ENCODE results near the gene ALDH9A1.
"Not testable (repeated sequence)": the region's sequence is repeated elsewhere in the genome, so short reads cannot be mapped to it uniquely, and the experiment has no call there.

ALDH9A1 gene

GRCh38 chr1:165686971-165687433 is 11.4 kb downstream of the ALDH9A1 start:
- no peak for DNase-seq (ENCODE audit: low read depth in 2 of 2)

- DNase-seq (ENCODE audit: low read depth in 2 of 2): no peak
Observed at GRCh38 chr1:165686121-165686970, 12.0 kb downstream of the ALDH9A1 start.

GRCh38 chr1:165683848-165684485 is 14.4 kb downstream of the ALDH9A1 start:
- DNase-seq (ENCODE audit: low read depth in 2 of 2): no peak

GRCh38 chr1:165680773-165681172 is 17.6 kb downstream of the ALDH9A1 start:
- not testable (repeated sequence) for DNase-seq (ENCODE audit: low read depth in 2 of 2)

- DNase-seq (ENCODE audit: low read depth in 2 of 2): no peak
Observed at GRCh38 chr1:165680303-165680702, 18.1 kb downstream of the ALDH9A1 start.

GRCh38 chr1:165679282-165680036 is 18.9 kb downstream of the ALDH9A1 start:
- DNase-seq (ENCODE audit: low read depth in 2 of 2): no peak

GRCh38 chr1:165678509-165678908 is 19.9 kb downstream of the ALDH9A1 start:
- no peak for DNase-seq (ENCODE audit: low read depth in 2 of 2)

GRCh38 chr1:165675794-165676193 is 22.6 kb downstream of the ALDH9A1 start:
- no peak for DNase-seq (ENCODE audit: low read depth in 2 of 2)

- no peak for DNase-seq (ENCODE audit: low read depth in 2 of 2)
Observed at GRCh38 chr1:165674599-165674998, 23.8 kb downstream of the ALDH9A1 start.

- no peak for DNase-seq (ENCODE audit: low read depth in 2 of 2)
Observed at GRCh38 chr1:165671526-165671925, 26.8 kb downstream of the ALDH9A1 start.

- DNase-seq (ENCODE audit: low read depth in 2 of 2): no peak
Observed at GRCh38 chr1:165668184-165668583, 30.2 kb downstream of the ALDH9A1 start.

- peak; percentile 23 to 29 for DNase-seq (ENCODE audit: low read depth in 2 of 2)
Observed at GRCh38 chr1:165666152-165666825, 32.1 kb downstream of the ALDH9A1 start.

GRCh38 chr1:165662186-165662585 is 36.2 kb downstream of the ALDH9A1 start:
- DNase-seq (ENCODE audit: low read depth in 2 of 2): no peak

GRCh38 chr1:165661703-165662102 is 36.7 kb downstream of the ALDH9A1 start:
- no peak for DNase-seq (ENCODE audit: low read depth in 2 of 2)

- DNase-seq (ENCODE audit: low read depth in 2 of 2): no peak
Observed at GRCh38 chr1:165659581-165659895, 38.8 kb downstream of the ALDH9A1 start.

- not testable (repeated sequence) for DNase-seq (ENCODE audit: low read depth in 2 of 2)
Observed at GRCh38 chr1:165658766-165659580, 39.4 kb downstream of the ALDH9A1 start.

- no peak for DNase-seq (ENCODE audit: low read depth in 2 of 2)
Observed at GRCh38 chr1:165650981-165651625, 47.3 kb downstream of the ALDH9A1 start.

GRCh38 chr1:165648919-165649572 is 49.3 kb downstream of the ALDH9A1 start:
- no peak for DNase-seq (ENCODE audit: low read depth in 2 of 2)

- no peak for DNase-seq (ENCODE audit: low read depth in 2 of 2)
Observed at GRCh38 chr1:165647970-165648369, 50.4 kb downstream of the ALDH9A1 start.

GRCh38 chr1:165647517-165647916 is 50.8 kb downstream of the ALDH9A1 start:
- DNase-seq (ENCODE audit: low read depth in 2 of 2): no peak

Measured in fibroblast of skin of left quadriceps (primary cell).